ENCODE results near the gene ZAR1L. TPM values are rescaled to one million over a fixed set of nuclear protein-coding genes. Genes with fewer than 3 reads are reported as not detected.

Gene ZAR1L
- total and polyA plus RNA-seq, 9 of the 15 experiments (the other 6 are each of a cell fraction or from before 2014, with no cell fraction given) = not detected

DNA sequence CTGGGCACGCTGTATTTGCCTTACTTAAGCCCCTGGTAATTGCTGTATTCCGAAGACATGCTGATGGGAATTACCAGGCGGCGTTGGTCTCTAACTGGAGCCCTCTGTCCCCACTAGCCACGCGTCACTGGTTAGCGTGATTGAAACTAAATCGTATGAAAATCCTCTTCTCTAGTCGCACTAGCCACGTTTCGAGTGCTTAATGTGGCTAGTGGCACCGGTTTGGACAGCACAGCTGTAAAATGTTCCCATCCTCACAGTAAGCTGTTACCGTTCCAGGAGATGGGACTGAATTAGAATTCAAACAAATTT is 821 bp upstream of the ZAR1L start (continued):
- TF ChIP-seq, protein P1, sequence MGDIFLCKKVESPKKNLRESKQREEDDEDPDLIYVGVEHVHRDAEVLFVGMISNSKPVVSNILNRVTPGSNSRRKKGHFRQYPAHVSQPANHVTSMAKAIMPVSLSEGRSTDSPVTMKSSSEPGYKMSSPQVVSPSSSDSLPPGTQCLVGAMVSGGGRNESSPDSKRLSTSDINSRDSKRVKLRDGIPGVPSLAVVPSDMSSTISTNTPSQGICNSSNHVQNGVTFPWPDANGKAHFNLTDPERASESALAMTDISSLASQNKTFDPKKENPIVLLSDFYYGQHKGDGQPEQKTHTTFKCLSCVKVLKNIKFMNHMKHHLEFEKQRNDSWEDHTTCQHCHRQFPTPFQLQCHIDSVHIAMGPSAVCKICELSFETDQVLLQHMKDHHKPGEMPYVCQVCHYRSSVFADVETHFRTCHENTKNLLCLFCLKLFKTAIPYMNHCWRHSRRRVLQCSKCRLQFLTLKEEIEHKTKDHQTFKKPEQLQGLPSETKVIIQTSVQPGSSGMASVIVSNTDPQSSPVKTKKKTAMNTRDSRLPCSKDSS (IDR thresholded peaks at IDR 0.05; ENCODE audit: low read depth, partially characterized antibody) = no peak
- TF ChIP-seq MGA (IDR thresholded peaks at IDR 0.05) = peak; percentile 36
- TF ChIP-seq EP400 (IDR thresholded peaks at IDR 0.05) = peak; percentile 27; the same call in 1 of the 2 replicates

Measured in K562 (cell line).